GM12892 (cell line): Measurements from ENCODE around the gene ERC1.

Experiments
- POLR2A ChIP-seq: IDR thresholded peaks from 2 replicates; pipeline ENCODE4 v1.6.1; 2011; ENCODE audit warnings: low read depth, low read length, control low read depth
- POLR2AphosphoS5 ChIP-seq: IDR thresholded peaks from 2 replicates; pipeline ENCODE4 v1.6.1; 2011; ENCODE audit warnings: low read depth, low read length, control low read depth

GRCh38 chr12:1186298-1186697 is 195.3 kb downstream of the ERC1 start:
- TF ChIP-seq POLR2A (no peak), POLR2AphosphoS5 (no peak)
